BJ (cell line): Measurements from ENCODE around the gene PCGF3. TPM values are rescaled to one million over a fixed set of nuclear protein-coding genes. Genes with fewer than 3 reads are reported as not detected.
"Not testable (repeated sequence)": the region's sequence is repeated elsewhere in the genome, so short reads cannot be mapped to it uniquely, and the experiment has no call there.

Source experiments
- CTCF ChIA-PET: fragments of 350-600 bp; formaldehyde crosslinking; extraction: SDS; loops from one replicate; lab custom pipeline; 2021; ENCODE audit warnings: antibody characterized with exemption, inconsistent platforms; lab: Yijun Ruan, JAX
- POLR2A ChIA-PET: fragments of 300-600 bp; sonication (Branson Sonifier 250); formaldehyde crosslinking; extraction: SDS; loops from one replicate; lab custom pipeline; 2021; ENCODE audit warnings: antibody characterized with exemption; lab: Charles Lee
- DNase-seq: peaks from one replicate; pipeline ENCODE4 v3.0.0-alpha.2; 2011; ENCODE audit warnings: low read depth
- H3K27me3 ChIP-seq: 2 replicates; pipeline ENCODE4 v1.6.0; 2011; ENCODE audit warnings: low read length; ENCODE audit not compliant: control insufficient read depth, insufficient read depth
- H3K36me3 ChIP-seq: 2 replicates; pipeline ENCODE4 v1.5.1; 2011; ENCODE audit warnings: low read length; ENCODE audit not compliant: control insufficient read depth, insufficient read depth
- H3K4me3 ChIP-seq: 2 replicates; pipeline ENCODE4 v1.5.1; 2011; ENCODE audit warnings: low read depth, mild to moderate bottlenecking, control low read depth, low read length
- polyA plus RNA-seq: library from polyadenylated mRNA; depleted of rRNA; stranded (reverse); fragments of >200 nt; gene quantifications from 2 replicates; pipeline ENCODE4 v1.2.3, GENCODE V29; 2011
- TF ChIP-seq, protein P1 (sequence below): IDR thresholded peaks from 2 replicates; pipeline ENCODE4 v1.5.1; 2011; ENCODE audit warnings: low read depth, mild to moderate bottlenecking, control low read depth, inconsistent platforms, low read length, moderate library complexity; ENCODE audit not compliant: insufficient read depth

Gene PCGF3
- polyA plus RNA-seq, 1 experiment = 37.6 TPM

DNA sequence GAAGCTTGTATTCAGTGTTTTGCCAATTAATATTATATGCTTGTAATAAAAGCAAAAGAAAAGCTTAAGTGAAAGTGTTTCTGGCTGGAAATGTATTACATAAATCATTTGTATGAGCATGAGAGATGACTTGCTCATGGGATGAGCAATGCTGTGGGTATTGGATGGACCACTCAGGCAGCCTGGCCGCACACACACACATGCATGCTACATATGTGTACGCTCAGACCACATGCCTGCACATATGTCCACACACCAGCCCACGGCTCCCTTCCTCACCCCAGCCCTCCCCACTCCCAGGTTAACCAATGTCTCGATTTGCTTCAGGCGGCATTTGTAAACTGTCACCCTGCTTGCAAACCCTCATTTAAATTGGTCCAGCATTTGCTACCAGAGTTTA is 64.4 kb downstream of the PCGF3 start:
- DNase-seq = no peak
- peaks cover 25% of the 10 kb centered on the region for H3K36me3 ChIP-seq
- CTCF ChIA-PET = interaction anchor here (2.0 kb wide), 1 partner anchor 27 kb away, joined by 4 read pairs; no protein-coding TSS in a partner anchor

DNA sequence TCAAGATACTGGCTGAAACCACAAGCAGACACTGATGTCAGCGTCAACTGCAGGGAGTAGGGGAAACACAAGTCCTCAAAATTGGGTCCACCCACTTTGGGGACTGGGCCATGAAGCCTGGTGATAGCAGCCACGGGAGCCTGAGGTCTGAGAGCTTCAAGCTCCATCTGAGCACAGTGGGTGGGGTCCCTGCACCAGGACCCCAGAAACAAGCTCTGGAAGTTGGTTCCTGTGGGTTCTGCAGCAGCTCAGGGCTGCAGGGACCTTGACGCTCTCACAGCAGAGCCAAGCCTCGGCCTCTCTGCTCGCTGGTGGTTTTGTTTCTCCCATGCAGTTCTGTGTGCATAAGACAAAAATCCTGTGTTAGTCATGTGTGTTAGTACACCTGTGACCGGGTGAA is 65.8 kb downstream of the PCGF3 start:
- POLR2A ChIA-PET = no interaction called here
- peaks cover 25% of the 10 kb centered on the region for H3K36me3 ChIP-seq
- TF ChIP-seq, protein P1, sequence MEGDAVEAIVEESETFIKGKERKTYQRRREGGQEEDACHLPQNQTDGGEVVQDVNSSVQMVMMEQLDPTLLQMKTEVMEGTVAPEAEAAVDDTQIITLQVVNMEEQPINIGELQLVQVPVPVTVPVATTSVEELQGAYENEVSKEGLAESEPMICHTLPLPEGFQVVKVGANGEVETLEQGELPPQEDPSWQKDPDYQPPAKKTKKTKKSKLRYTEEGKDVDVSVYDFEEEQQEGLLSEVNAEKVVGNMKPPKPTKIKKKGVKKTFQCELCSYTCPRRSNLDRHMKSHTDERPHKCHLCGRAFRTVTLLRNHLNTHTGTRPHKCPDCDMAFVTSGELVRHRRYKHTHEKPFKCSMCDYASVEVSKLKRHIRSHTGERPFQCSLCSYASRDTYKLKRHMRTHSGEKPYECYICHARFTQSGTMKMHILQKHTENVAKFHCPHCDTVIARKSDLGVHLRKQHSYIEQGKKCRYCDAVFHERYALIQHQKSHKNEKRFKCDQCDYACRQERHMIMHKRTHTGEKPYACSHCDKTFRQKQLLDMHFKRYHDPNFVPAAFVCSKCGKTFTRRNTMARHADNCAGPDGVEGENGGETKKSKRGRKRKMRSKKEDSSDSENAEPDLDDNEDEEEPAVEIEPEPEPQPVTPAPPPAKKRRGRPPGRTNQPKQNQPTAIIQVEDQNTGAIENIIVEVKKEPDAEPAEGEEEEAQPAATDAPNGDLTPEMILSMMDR = no peak
- H3K4me3 ChIP-seq = no peak overlapping the region
- DNase-seq = no peak
- H3K27me3 ChIP-seq = no peaks in the 10 kb centered on the region
- CTCF ChIA-PET = interaction anchor here (1.0 to 2.0 kb wide), 2 partner anchors 28 to 57 kb away, joined by 3 to 4 read pairs; no protein-coding TSS in a partner anchor

More for the DNA sequence above, 64.4 kb downstream of the PCGF3 start:
- TF ChIP-seq, protein P1 = no peak
- Histone ChIP-seq H3K27me3 (no peaks in the 10 kb centered on the region), H3K4me3 (no peak overlapping the region)
- POLR2A ChIA-PET = no interaction called here

DNA sequence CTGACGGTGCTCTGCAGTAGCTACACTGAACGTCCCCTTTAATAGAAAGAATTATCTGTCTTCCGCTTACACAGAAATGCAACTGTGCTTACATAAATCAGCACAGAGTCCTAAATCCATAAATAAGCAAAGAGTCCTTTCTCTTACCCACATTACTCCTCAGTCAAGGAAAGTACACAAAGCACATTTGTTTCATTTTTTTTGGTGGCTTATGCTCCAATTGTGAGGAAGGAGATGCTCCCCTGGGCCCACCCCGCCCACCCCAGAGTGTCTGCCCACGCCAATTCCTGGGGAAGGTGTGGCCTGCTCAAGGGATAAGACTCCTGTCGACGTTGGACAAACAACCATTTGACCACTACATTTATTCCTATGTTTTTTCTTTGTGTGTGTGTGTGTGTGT is 66.5 kb downstream of the PCGF3 start:
- ChIA-PET CTCF (no interaction called here), POLR2A (no interaction called here)
- H3K4me3 ChIP-seq = no peak overlapping the region
- TF ChIP-seq, protein P1 = no peak
- DNase-seq = no peak
- no peaks in the 10 kb centered on the region for H3K27me3 ChIP-seq
- peaks cover 23% of the 10 kb centered on the region for H3K36me3 ChIP-seq

DNA sequence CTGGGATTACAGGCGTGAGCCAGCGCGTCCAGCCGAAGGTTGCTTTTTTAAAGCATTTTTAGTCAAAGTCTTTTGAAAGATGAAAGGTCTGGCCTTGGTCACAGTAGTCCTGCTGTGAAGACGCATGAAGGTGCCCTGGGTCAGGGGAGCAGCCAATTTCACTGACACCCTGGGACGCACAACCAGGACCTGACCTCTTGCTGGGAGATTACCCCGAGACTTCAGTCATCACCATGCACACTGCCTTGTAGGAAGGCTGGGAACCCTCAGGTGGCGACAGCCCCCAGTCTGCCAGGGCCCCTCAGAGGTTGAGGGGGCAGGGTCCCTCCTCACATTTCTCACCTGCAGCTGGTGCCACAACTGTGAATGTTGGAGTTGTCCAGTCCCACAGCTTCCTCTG is 67.1 kb downstream of the PCGF3 start:
- ChIA-PET CTCF (no interaction called here), POLR2A (no interaction called here)
- TF ChIP-seq, protein P1 = no peak
- no peak overlapping the region for H3K4me3 ChIP-seq
- no peak for DNase-seq
- no peaks in the 10 kb centered on the region for H3K27me3 ChIP-seq
- peaks cover 23% of the 10 kb centered on the region for H3K36me3 ChIP-seq

DNA sequence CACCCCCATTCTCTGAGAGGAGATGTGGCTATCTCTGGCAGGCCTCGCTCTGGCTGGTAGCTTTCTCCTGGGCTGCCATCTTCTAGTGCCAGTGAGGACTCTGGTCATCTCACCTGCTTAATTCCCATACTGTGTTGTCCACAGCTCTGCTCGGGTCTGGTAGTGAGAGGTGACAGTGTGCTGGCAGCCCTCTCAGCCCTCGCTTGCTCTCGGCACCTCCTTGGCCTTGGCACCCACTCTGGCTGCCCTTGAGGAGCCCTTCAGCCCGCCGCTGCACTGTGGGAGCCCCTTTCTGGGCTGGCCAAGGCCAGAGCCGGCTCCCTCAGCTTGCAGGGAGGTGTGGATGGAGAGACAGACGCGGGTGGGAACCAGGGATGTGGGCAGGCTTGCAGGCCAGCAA is 67.6 kb downstream of the PCGF3 start:
- CTCF ChIA-PET = interaction anchor here (1.6 kb wide), 1 partner anchor 31 kb away, joined by 6 read pairs; no protein-coding TSS in a partner anchor
- POLR2A ChIA-PET = no interaction called here

DNA sequence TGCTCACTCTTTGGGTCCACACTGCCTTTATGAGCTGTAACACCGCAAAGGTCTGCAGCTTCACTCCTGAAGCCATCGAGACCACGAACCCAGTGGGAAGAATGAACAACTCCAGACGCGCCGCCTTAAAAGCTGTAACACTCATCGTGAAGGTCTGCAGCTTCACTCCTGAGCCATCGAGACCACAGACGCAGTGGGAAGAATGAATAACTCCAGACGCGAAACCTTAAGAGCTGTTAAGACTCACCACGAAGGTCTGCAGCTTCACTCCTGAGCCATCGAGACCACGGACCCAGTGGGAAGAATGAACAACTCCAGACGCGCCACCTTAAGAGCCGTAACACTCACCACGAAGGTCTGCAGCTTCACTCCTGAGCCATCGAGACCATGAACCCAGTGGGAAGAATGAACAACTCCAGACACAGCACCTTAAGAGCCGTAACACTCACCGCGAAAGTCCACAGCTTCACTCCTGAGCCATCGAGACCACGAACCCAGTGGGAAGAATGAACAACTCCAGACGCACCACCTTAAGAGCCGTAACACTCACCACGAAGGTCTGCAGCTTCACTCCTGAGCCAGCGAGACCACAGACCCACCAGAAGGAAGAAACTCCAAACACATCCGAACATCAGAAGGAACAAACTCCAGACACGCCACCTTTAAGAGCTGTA is 68.9 kb downstream of the PCGF3 start:
- DNase-seq, H3K27me3 ChIP-seq, H3K4me3 ChIP-seq, POLR2A ChIA-PET: not testable (repeated sequence)
- CTCF ChIA-PET = interaction anchor here (0.6 to 1.6 kb wide), 2 partner anchors 32 to 36 kb away, joined by 3 to 6 read pairs; no protein-coding TSS in a partner anchor
- H3K36me3 ChIP-seq = peaks cover 17% of the 10 kb centered on the region

More for the DNA sequence above, 67.6 kb downstream of the PCGF3 start:
- TF ChIP-seq, protein P1 = no peak
- H3K27me3 ChIP-seq = no peaks in the 10 kb centered on the region
- DNase-seq = no peak
- peaks cover 20% of the 10 kb centered on the region for H3K36me3 ChIP-seq
- no peak overlapping the region for H3K4me3 ChIP-seq

DNA sequence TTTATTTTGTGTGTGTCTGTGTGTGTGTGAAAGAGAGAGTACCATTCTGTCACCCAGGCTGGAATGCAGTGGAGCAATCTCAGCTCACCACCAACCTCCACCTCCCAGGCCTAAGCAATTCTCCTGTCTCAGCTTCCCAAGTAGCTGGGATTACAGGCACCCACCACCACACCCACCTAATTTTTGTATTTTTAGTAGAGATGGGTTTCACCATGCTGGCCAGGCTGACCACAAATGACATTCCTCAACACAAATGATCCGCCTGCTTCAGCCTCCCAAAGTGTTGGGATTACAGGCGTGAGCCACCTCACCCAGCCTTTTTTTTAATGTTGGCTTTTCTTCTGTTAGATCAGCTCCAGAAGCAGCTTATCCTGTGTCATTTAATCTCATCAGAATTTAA is 69.9 kb downstream of the PCGF3 start:
- H3K36me3 ChIP-seq = peaks cover 17% of the 10 kb centered on the region
- CTCF ChIA-PET = interaction anchor here (1.7 kb wide), 1 partner anchor 34 kb away, joined by 7 read pairs; no protein-coding TSS in a partner anchor
- POLR2A ChIA-PET, H3K4me3 ChIP-seq, DNase-seq, H3K27me3 ChIP-seq: not testable (repeated sequence)
